GM19395 (cell line): ENCODE results near the gene SHISAL1.
"Not testable (repeated sequence)": the region's sequence is repeated elsewhere in the genome, so short reads cannot be mapped to it uniquely, and the experiment has no call there.

ENCODE experiments used
- ATAC-seq: cut with Tn5 transposase; IDR thresholded peaks from one replicate; pipeline ENCODE4 v1.9.1; 2021; ENCODE audit warnings: mild to moderate bottlenecking, moderate library complexity; ENCODE audit not compliant: unreplicated experiment

SHISAL1 gene

DNA sequence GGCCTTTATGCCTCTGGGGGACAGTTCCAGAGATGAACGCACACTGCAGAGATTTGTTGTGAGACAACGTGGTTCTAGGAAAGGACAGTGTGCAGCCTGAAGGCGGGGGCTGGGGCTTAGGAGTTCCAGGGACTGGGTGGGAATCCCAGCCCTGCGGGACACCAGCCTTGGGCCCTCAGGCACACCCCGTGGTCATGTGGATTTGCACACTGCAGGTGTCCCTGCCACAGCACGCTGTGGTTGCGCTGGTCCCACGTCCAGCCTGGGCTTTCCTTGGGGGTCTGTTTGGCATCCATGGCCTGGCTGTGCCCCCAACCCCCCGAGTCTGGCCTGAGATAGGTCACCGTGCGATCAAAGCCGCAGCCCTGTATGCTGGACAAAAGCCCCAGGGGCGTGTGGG, 7.3 kb downstream of the SHISAL1 start:
- no peak for ATAC-seq

DNA sequence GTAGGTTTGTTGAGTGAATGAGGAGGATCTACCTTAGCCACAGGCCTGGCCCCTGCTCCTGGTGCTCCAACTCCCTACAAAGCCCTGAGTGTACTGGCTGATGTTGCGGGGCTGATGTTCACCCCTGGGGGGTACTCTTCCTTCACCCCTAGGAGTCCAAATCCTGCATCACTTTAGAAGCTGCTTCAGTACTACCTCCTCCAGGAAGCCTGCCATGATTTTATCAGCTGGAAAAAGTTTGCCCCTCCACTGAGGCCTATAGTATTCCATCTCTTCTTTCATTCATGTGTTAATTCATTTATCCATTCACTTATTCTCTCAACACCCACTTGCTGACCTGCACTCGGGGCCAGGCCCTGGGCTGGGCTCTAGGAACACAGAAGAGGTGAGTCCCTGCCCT, 7.8 kb downstream of the SHISAL1 start:
- no peak for ATAC-seq

DNA sequence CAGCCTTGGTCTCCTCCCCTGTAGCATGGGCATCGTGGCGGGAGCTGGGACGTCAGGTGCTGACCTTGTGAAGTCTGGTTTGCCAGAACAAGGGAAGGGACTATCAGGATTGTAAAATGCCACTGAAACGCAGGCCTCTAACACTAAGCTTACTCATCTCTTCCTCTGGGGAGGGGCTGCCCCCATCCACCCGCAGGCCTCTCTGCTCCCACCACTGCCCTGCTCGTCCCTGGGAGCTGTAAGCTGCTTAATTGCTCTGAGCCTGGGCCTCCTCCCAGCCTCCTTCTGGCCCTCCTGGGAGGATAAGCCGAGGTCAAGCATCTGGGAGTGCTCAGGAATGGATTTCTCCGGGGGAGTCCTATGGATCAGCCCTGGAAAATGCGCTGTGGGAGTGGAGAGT, 8.4 kb downstream of the SHISAL1 start:
- ATAC-seq, result no peak

DNA sequence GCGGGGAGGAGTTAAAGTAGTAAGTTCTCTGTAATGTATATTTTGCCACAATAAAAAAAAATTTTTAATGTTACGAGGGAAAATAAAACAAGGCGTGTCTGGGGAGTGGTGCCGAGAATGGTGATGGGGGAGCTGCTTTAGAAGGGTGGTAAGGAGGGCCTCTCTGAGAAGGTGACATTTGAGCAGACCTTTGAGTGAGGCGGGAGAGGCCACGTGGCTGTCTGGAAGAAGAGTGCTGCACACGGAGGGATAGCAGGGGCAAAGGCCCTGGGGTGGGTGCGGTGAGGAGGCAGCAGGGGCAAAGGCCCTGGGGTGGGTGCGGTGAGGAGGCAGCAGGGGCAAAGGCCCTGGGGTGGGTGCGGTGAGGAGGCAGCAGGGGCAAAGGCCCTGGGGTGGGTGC, 10.4 kb downstream of the SHISAL1 start:
- not testable (repeated sequence) for ATAC-seq

DNA sequence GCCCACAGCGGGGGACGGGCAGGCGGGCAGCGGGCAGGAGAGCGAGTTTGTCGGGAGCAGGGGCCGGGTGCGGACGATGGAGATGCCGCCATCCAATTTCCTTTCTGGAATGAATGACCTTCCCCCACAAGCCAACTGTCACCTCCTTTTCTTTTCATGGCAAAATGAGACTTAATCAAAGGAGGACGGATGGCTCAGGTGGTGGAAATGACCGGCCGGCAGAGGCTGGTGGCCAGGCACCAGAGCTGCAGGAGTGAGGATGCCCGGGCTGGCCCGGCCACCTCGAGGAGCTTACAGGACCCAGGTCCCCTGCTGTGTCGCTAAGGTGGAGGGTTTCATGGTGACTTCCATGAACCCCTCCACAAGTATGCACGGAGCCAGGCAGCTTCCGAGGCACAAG, 11.7 kb downstream of the SHISAL1 start:
- no peak for ATAC-seq

DNA sequence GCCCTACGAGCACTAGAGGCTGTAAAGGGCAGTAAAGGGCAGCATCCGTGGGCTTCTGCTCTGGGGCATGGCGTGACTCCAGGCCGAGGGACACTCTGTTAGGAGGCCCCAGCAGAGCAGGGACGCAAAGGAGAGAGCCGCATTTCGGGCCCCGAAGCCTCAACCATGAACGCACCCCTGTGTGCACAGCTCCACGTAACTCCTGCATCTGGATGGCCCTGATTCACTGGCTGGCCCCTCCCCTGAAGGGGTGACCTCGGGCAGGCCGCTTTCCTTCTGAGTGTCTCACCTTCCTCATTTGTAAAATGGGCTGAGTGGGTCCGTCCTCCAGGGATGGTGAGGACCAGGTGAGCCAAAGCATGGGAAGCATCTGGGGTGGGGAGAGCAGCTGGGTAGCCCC, 13.6 kb downstream of the SHISAL1 start:
- ATAC-seq, result no peak

DNA sequence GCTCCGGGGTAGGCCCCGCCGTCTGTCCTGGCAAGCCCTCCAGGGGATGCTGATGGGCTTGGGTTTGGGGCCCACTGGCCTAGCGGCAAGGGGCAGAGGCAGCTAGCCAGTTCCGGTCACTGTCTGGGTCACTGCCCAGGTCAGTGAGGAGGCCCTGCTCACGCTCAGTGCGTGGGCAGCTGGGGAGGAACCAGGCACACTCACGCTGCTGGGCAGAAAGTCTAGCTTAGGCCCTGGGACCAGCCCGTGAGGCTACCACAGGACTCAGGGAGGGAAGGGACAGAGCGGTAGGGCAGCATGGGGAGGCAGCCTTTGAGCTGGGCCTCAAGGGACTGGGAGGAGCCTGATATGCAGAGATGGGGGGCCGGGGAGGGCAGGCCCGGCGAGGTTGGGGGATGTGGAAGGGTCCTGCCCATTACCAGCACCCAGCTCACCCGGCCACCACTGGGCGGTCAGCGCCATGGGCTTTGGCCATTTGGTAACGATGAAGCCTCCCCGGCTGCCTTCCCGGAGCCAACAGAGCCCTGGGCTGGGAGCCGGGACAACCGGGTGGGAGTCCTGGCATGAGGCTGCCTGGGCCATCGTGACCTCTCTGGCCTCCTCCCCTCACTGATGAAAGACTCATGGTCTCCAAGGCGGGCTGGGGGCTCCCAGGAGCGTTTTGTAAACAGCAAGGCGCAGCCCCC, 14.2 kb downstream of the SHISAL1 start:
- no peak for ATAC-seq

DNA sequence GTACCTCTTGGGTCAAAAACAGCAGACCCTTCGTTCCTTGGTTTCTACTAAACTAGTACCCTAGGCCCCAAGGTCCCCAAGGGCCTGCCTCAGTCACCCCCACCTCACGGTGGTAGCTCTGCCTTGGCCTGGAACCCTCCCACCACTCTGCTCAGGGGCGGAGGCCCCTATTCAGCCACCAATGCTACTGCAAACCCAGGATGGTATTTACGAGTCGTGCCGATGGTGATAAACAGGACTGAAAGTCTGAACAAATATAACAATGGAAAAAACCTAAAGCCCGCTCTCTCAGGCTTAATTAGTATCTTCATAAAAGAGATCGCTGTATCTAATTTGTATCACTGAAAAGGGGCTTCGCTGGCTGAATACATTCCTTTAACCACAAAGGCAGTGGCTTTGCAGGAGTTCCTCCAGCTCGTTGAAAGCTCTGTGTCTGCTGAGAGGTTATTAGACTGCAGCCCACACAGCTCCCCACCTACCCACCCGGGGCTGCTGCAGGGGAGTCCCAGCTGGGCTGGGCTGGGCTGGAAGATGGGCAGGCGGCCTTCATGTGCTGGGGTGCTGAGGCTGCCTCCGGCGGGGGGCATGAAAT, 15.2 kb downstream of the SHISAL1 start:
- no peak for ATAC-seq

DNA sequence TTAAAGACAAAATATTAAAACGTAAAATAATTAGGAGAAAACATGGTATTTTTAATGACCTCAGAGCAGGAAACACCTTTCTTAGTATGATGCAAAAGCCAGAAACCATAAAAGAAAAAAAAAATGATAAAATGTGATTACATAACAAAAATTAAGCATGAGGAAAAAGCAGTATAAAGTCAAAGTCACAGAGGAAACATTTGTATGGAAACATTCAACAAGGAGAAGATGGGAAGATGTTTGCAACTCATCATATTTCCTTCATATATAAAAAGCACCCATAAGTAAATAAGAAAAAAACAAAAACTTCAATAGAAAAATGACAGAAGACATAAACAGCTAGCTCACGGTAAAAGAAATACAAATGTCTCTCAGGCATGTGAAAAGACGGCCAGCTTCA, 17.3 kb downstream of the SHISAL1 start:
- no peak for ATAC-seq

DNA sequence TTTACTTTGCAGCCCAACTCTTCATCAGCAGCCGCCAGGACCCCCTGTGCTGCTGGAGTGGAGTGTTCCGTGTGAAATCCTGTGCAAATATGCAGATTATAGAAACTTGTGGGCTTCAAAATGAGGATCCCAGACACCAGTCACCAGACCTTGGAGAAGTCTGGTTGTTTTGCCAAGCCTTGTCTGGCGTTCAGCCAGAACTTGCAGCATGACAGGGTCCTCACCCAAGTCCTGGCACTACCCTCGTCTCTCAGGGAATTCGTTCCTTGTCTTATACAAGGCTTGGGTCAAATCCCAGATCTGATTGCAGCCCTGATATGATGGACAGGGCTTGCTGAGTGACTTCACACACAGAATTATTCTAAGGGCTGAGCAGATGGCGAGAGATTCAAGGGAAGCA, 18.9 kb downstream of the SHISAL1 start:
- ATAC-seq, result no peak

DNA sequence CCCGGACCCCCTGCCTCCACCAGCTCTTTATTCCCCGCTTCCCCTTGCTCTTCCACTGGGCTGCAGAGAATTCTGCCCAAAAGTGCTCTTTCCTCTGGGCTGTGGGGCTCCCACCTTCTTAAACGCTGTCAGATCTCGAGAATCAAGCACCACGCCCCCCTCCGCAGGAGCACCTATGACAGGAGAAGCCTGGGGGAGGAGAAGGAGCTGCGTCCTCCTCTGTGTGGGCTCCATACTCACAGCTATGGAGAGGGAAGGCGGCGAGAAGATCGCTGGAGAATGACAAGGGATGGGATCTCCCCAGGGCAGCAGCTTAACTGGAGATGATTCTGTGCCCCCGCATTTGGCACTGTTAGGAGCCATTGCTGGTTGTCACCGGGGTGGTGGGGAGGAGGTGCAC, 19.7 kb downstream of the SHISAL1 start:
- no peak for ATAC-seq

DNA sequence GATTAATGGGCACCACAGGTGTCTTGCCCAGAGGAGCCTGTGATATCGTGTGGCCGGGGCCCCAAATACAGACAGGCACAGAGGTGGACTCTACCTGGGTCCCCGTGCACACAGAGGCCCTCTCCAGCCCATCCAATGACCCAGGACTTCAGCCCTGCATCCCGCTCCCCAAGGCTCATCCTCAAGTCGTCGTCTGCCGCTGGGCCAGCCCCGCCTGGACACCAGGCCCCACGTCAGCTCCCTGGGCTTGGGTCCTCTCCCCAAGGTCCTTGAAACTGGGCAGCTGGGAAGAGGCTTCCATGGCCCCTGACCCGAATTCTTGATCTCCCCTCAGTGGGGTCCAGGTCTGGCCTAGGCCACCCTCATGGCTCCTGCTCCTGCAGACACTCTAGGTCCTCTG, 20.2 kb downstream of the SHISAL1 start:
- ATAC-seq, result no peak

DNA sequence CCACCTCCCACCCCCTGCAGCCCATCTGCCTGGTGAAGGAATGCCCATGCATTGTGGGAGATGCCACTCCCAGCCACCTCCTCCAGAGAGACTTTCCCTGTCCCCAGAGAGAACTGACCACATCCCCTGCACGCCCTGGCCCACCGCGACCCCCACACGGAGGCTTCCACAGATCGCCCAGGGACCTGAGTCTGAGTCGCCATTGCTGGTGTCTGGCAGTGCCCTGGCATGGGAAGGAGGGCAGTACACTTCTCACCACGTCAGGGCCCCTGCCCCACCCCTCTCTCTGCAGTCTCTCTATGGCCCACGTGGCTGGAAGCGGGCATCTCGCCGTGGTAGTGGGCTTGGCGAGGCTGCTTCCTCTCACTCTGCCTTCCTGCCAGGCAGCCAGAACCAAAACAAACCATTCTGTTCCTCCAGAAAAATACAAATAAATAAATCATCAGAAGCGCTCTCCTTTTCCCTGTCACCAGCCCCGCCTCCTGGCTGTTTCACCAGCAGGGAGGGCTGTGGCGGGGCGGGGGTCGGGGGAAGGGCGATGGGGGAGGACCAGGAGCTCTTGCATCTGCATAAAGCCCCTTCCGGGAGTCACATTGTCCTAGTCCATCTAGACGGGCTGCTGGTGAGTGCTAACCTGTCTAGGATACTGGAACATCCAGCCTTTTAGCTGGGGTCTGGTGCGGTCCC, 20.9 kb downstream of the SHISAL1 start:
- no peak for ATAC-seq

DNA sequence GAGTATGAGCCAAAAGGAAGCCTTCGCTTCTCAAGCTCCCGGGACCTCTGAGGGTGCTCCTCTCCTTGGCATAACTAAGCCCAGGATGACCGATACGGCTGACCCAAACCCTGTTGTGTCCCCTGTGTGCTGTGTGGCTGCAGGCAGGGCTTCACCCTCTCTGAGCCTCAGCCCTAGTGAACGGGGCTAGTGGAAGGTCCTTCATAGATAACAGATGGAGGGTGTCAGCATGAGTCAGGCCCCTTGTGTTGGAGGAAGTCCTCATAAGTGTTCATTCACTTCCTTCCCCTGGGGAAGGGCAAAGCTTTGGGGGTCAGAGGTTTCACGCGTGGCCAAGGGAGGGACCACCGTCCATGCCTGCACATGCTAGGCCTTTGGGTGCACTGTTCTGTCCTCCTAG, 21.5 kb downstream of the SHISAL1 start:
- ATAC-seq, result no peak

DNA sequence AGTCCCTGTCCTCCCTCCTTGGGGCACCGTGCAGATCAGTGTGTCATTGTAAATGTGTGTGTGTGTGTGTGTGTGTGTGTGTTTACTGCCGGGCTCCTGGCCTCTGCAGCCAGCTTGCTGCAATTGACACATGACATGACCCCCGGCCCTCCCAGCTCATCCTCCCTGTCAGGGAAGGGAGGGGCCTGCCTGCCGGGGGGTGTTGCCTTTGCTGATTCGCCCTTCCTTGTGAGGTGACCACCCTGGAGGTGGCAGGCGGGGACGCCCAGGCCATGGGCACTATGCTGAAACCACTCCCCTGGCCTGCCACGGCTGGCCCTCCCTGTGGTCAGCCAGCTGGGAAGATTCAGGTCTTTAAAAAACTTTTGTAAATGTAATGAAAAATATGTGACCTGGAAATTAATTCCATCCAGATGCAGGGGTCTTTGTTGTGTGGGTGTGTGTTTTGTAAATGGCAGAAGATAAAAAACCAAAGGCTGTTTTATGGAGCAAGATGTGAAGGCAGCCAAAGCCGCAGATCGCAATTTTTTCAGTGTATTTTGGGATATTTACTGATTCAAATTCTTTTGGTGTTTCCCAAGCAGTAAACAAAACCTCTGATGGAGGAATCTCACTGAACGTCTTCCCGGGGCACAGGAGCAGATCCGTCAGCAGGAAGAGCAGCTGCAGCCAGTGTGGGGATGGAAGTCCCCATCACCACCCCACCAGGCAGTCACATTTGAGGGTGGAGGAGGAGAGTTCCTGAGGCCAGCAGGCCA, 23.2 kb downstream of the SHISAL1 start:
- no peak for ATAC-seq

DNA sequence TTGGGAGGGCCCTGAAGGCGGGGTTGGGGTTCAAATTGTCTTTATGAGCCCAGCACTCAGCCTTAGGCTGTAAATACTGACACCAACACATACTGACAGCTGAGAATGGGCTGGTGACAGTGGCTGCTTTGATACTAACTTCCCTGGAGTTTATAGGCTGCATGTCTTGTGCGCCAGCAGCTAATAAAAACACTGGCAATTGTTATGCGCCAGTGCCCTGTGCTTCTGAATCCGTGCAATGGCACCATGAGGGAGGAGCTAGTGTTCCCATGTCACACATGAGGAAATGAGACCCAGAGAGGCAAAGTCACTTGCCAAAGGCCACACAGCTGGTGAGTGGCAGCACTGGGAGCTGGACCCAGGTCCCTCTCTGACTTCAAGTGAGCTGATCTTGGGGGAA, 23.8 kb downstream of the SHISAL1 start:
- ATAC-seq, result no peak

DNA sequence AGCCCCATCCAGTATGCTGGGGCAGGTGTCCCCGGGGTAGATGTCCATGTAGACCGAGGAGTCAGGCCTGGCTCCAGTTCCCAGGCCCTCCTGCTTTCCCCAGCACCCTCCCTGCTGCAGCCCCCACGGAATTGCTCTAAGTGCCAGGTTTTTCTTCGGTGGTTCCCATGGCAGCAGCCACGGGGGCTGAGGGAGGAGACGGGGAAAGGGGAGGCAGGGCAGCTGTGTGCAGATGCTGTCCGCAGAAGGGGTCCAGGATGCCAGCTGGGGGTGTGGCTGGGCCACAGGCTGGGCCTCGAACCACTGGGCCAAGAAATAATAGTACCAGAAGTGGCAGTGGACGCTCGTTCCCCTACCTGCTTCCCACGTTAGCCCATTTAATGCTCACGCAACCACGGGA, 25.0 kb downstream of the SHISAL1 start:
- ATAC-seq, result no peak

DNA sequence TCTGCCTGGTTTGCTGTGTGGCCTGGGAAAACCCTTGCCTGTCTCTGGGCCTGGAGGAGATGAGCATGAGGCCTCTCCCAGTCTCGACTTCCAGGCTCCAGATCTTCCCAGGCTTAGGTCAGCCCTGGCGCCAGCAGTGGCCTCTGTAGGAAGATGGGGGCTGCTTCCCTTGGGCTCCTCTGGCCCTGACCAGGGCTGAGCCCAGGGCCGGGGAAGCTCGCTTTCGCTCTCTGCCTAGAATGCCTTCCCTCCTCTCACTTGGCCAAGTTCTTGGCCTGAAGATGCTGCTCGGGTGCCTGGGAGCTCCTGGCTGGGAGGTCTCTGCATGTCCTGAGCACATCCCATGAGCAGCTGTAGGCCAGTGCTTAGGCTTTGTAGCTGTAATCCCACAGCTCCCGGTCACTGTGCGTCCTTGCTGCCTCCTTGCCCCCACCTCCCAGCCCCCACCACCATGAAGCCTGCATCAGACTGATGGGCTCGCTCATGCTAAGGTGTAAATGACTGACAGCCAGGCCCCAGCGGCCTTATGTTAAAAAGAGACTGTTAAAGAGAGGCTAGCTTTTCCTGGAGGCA, 25.5 kb downstream of the SHISAL1 start:
- no peak for ATAC-seq

DNA sequence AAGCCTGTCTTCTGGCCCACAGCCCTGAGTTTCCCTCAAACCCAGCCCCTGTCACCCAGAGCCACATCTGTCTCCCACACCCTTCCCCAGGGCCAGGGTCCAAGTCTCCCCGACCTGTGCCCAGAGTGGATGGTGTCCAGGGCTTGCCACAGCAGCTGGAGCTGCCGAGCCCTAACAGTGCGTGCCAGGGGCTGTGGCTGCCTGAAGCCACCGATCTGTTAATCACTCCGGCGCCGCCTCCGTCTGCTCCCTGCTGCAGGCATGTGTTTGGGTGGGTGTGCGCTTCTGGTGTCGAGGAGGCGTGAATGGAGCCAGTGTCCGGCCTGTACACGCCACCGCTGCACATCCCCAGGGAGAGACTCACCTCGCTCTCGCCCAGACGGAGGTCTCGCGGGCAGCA, 26.1 kb downstream of the SHISAL1 start:
- no peak for ATAC-seq

DNA sequence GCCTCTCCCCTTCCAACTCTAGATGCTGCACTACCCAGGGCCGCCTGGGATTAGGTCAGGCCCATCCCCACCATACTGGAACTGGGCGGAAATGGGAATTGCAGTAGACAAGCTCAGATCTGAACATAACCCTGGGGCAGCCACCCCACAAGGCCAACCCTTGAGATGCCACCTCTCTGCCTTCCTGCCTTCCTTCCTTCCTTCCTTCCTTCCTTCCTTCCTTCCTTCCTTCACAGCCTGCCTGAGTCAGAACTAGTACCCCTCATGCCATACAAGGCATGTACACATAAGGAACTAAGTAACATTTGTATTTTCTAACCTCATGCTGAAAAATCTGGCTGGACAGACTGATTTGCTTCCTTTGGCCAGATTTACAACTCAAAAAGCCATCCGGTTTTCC, 28.0 kb downstream of the SHISAL1 start:
- ATAC-seq, result no peak
